HepG2 (cell line): ENCODE data around the gene SLC22A23. TPM values are rescaled to one million over a fixed set of nuclear protein-coding genes. Genes with fewer than 3 reads are reported as not detected.

Experiments
- ELF4 ChIP-seq: sonication (generic); formaldehyde crosslinking; IDR thresholded peaks from 2 replicates; pipeline ENCODE4 v1.5.0; 2020; ENCODE audit warnings: missing genetic modification reagents, mild to moderate bottlenecking, moderate library complexity, borderline replicate concordance
- EZH2 ChIP-seq: conservative IDR thresholded peaks from 2 replicates; pipeline ENCODE4 v1.6.1; 2012; ENCODE audit warnings: mild to moderate bottlenecking, low read depth, low read length, moderate library complexity
- JUNB ChIP-seq: sonication (generic); formaldehyde crosslinking; IDR thresholded peaks from 2 replicates; pipeline ENCODE4 v1.8.0; 2022; ENCODE audit warnings: missing genetic modification reagents, mild to moderate bottlenecking, borderline replicate concordance
- KDM1A ChIP-seq: IDR thresholded peaks from 2 replicates; pipeline ENCODE4 v1.6.1; 2016; ENCODE audit warnings: missing compliant biosample characterization
- NAIF1 ChIP-seq: sonication (generic); formaldehyde crosslinking; IDR thresholded peaks from 2 replicates; pipeline ENCODE4 v1.5.0; 2020; ENCODE audit warnings: mild to moderate bottlenecking, missing genetic modification reagents, borderline replicate concordance
- RAD51 ChIP-seq: fragments of 450-650 bp; IDR thresholded peaks from 2 replicates; pipeline ENCODE4 v1.6.1; 2016; ENCODE audit warnings: borderline replicate concordance
- RARG ChIP-seq: sonication (generic); formaldehyde crosslinking; IDR thresholded peaks from 2 replicates; pipeline ENCODE4 v1.4.0; 2020; ENCODE audit warnings: low read depth, mild to moderate bottlenecking, missing genetic modification reagents
- TBX3 ChIP-seq: fragments of 450-650 bp; IDR thresholded peaks from 2 replicates; pipeline ENCODE4 v1.6.1; 2017; ENCODE audit warnings: antibody characterized with exemption, mild to moderate bottlenecking, inconsistent platforms, borderline replicate concordance
- ZNF232 ChIP-seq: sonication (generic); formaldehyde crosslinking; IDR thresholded peaks from 2 replicates; pipeline ENCODE4 v1.4.0; 2020; ENCODE audit warnings: missing genetic modification reagents, borderline replicate concordance
- ZNF282 ChIP-seq: fragments of 450-650 bp; IDR thresholded peaks from 2 replicates; pipeline ENCODE4 v1.6.1; 2018; ENCODE audit not compliant: partially characterized antibody
- ZSCAN25 ChIP-seq: sonication (generic); formaldehyde crosslinking; IDR thresholded peaks from 2 replicates; pipeline ENCODE4 v1.8.0; 2022; ENCODE audit warnings: mild to moderate bottlenecking, missing genetic modification reagents
- polyA plus RNA-seq, 8 experiments: library from polyadenylated mRNA; depleted of rRNA in 3 of 8; stranded (reverse) in 7 of 8; unstranded in 1 of 8; fragments of >200 nt; fragmentation: Illumina TruSeq in 4 of 8; extraction: Trizol in 4 of 8; gene quantifications; 2 replicates each; pipeline versions ENCODE4 v1.2.1 to v1.2.3, GENCODE V29; 2011 to 2016; ENCODE audit warnings: low read depth in 4 of 8, missing spikeins in 1 of 8, mixed read lengths in 1 of 8; ENCODE audit not compliant: insufficient read depth in 1 of 8
- total RNA-seq, 5 experiments: library from RNA; depleted of rRNA; stranded (reverse); fragments of >200 nt; fragmentation: Illumina TruSeq; extraction: Trizol; gene quantifications; 2 replicates each; pipeline ENCODE4 v1.2.3, GENCODE V29; 2016; ENCODE audit warnings: low read depth in 1 of 5
- TF ChIP-seq, protein P1 (sequence below): sonication (generic); formaldehyde crosslinking; IDR thresholded peaks from 2 replicates; pipeline ENCODE4 v1.5.1; 2020; ENCODE audit warnings: missing genetic modification reagents, mild to moderate bottlenecking, borderline replicate concordance
- TF ChIP-seq, protein P2 (sequence below): sonication (generic); formaldehyde crosslinking; IDR thresholded peaks from 2 replicates; pipeline ENCODE4 v1.4.0; 2020; ENCODE audit warnings: missing genetic modification reagents
- TF ChIP-seq, protein P3 (sequence below): fragments of 450-650 bp; IDR thresholded peaks from 2 replicates; pipeline ENCODE4 v1.6.1; 2016
- TF ChIP-seq, protein P4 (sequence below): sonication (generic); formaldehyde crosslinking; IDR thresholded peaks from 2 replicates; pipeline ENCODE4 v1.8.1; 2023; ENCODE audit warnings: mild to moderate bottlenecking, missing genetic modification reagents
- TF ChIP-seq, protein P5 (sequence below): sonication (generic); formaldehyde crosslinking; IDR thresholded peaks from 2 replicates; pipeline ENCODE4 v1.5.1; 2020; ENCODE audit warnings: missing genetic modification reagents, mild to moderate bottlenecking, borderline replicate concordance
- TF ChIP-seq, protein P6 (sequence below): sonication (generic); formaldehyde crosslinking; IDR thresholded peaks from 2 replicates; pipeline ENCODE4 v1.8.0; 2022; ENCODE audit warnings: mild to moderate bottlenecking, missing genetic modification reagents, moderate library complexity

Gene SLC22A23
- total and polyA plus RNA-seq, 2 of the 13 experiments (the other 11 are each of a cell fraction or from before 2014, with no cell fraction given) = 11.8 to 17.5 TPM

DNA sequence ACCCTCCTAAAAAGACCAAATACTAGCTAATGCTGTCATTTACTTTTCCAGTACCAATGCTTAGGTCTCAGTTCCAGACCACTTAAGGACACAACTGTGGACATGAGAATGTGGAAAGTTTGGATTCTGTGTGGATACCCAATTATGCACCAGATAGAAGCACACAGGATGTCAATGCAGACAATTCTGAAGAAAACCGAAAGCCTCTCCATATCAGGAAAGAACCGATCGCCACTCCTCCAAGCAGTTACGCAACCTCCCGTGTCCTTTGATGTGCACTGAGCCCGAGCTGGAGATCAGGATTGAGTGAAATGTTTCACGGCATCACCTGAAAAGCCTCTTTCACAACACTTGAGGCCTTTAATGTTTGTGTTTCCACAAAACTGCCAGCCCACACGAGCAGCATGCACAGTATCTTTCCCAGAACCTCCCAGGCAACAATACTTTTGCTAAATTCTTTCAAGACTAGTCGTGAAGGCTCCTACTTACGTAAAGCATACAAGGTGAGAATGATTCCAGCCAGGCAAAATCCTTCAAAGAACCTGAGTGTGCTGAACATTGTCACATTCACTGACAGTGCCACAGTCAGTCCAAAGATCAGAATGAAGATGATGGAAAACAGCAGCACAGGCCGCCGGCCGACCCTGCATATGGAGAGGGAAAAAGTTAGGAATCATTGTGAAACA lies 47.0 kb downstream of the SLC22A23 start (continued):
- TF ChIP-seq, protein P1, sequence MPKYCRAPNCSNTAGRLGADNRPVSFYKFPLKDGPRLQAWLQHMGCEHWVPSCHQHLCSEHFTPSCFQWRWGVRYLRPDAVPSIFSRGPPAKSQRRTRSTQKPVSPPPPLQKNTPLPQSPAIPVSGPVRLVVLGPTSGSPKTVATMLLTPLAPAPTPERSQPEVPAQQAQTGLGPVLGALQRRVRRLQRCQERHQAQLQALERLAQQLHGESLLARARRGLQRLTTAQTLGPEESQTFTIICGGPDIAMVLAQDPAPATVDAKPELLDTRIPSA (CRISPR knock-in tag) = no peak
- TF ChIP-seq ZNF232 (CRISPR knock-in tag) (peak; percentile 90; the same call in 1 of the 2 replicates), RAD51 (no peak), RARG (no peak), ELF4 (CRISPR knock-in tag) (peak; percentile 54), KDM1A (peak; percentile 94), TBX3 (peak; percentile 80), EZH2 (no peak), NAIF1 (CRISPR knock-in tag) (peak; percentile 87), JUNB (CRISPR knock-in tag) (peak; percentile 87), ZSCAN25 (CRISPR knock-in tag) (peak; percentile 93), ZNF282 (no peak)
- TF ChIP-seq, protein P2, sequence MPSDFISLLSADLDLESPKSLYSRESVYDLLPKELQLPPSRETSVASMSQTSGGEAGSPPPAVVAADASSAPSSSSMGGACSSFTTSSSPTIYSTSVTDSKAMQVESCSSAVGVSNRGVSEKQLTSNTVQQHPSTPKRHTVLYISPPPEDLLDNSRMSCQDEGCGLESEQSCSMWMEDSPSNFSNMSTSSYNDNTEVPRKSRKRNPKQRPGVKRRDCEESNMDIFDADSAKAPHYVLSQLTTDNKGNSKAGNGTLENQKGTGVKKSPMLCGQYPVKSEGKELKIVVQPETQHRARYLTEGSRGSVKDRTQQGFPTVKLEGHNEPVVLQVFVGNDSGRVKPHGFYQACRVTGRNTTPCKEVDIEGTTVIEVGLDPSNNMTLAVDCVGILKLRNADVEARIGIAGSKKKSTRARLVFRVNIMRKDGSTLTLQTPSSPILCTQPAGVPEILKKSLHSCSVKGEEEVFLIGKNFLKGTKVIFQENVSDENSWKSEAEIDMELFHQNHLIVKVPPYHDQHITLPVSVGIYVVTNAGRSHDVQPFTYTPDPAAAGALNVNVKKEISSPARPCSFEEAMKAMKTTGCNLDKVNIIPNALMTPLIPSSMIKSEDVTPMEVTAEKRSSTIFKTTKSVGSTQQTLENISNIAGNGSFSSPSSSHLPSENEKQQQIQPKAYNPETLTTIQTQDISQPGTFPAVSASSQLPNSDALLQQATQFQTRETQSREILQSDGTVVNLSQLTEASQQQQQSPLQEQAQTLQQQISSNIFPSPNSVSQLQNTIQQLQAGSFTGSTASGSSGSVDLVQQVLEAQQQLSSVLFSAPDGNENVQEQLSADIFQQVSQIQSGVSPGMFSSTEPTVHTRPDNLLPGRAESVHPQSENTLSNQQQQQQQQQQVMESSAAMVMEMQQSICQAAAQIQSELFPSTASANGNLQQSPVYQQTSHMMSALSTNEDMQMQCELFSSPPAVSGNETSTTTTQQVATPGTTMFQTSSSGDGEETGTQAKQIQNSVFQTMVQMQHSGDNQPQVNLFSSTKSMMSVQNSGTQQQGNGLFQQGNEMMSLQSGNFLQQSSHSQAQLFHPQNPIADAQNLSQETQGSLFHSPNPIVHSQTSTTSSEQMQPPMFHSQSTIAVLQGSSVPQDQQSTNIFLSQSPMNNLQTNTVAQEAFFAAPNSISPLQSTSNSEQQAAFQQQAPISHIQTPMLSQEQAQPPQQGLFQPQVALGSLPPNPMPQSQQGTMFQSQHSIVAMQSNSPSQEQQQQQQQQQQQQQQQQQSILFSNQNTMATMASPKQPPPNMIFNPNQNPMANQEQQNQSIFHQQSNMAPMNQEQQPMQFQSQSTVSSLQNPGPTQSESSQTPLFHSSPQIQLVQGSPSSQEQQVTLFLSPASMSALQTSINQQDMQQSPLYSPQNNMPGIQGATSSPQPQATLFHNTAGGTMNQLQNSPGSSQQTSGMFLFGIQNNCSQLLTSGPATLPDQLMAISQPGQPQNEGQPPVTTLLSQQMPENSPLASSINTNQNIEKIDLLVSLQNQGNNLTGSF (CRISPR knock-in tag) = peak; percentile 62; the same call in 1 of the 2 replicates
- TF ChIP-seq, protein P3, sequence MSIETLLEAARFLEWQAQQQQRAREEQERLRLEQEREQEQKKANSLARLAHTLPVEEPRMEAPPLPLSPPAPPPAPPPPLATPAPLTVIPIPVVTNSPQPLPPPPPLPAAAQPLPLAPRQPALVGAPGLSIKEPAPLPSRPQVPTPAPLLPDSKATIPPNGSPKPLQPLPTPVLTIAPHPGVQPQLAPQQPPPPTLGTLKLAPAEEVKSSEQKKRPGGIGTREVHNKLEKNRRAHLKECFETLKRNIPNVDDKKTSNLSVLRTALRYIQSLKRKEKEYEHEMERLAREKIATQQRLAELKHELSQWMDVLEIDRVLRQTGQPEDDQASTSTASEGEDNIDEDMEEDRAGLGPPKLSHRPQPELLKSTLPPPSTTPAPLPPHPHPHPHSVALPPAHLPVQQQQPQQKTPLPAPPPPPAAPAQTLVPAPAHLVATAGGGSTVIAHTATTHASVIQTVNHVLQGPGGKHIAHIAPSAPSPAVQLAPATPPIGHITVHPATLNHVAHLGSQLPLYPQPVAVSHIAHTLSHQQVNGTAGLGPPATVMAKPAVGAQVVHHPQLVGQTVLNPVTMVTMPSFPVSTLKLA = peak; percentile 66
- TF ChIP-seq, protein P4, sequence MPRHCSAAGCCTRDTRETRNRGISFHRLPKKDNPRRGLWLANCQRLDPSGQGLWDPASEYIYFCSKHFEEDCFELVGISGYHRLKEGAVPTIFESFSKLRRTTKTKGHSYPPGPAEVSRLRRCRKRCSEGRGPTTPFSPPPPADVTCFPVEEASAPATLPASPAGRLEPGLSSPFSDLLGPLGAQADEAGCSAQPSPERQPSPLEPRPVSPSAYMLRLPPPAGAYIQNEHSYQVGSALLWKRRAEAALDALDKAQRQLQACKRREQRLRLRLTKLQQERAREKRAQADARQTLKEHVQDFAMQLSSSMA (CRISPR knock-in tag) = no peak
- TF ChIP-seq, protein P5, sequence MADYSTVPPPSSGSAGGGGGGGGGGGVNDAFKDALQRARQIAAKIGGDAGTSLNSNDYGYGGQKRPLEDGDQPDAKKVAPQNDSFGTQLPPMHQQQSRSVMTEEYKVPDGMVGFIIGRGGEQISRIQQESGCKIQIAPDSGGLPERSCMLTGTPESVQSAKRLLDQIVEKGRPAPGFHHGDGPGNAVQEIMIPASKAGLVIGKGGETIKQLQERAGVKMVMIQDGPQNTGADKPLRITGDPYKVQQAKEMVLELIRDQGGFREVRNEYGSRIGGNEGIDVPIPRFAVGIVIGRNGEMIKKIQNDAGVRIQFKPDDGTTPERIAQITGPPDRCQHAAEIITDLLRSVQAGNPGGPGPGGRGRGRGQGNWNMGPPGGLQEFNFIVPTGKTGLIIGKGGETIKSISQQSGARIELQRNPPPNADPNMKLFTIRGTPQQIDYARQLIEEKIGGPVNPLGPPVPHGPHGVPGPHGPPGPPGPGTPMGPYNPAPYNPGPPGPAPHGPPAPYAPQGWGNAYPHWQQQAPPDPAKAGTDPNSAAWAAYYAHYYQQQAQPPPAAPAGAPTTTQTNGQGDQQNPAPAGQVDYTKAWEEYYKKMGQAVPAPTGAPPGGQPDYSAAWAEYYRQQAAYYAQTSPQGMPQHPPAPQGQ (CRISPR knock-in tag) = no peak
- TF ChIP-seq, protein P6, sequence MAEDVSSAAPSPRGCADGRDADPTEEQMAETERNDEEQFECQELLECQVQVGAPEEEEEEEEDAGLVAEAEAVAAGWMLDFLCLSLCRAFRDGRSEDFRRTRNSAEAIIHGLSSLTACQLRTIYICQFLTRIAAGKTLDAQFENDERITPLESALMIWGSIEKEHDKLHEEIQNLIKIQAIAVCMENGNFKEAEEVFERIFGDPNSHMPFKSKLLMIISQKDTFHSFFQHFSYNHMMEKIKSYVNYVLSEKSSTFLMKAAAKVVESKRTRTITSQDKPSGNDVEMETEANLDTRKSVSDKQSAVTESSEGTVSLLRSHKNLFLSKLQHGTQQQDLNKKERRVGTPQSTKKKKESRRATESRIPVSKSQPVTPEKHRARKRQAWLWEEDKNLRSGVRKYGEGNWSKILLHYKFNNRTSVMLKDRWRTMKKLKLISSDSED (CRISPR knock-in tag) = no peak
